ENCODE measurements around the gene BHLHA15.

BHLHA15 gene

GRCh38 chr7:98233219-98234070 lies 22.2 kb downstream of the BHLHA15 start:
- TF ChIP-seq TAF1 (IDR thresholded peaks at IDR 0.05; ENCODE audit: borderline replicate concordance, insufficient read depth, low read length), result no peak
- no peak for TF ChIP-seq FOXP2 (optimal IDR thresholded peaks at IDR 0.05; ENCODE audit: borderline replicate concordance, extremely low read depth, extremely low read length, insufficient read depth)
- no peak for TF ChIP-seq SIN3A (IDR thresholded peaks at IDR 0.05; ENCODE audit: borderline replicate concordance, insufficient read depth, low read length)
- TF ChIP-seq, protein P1, sequence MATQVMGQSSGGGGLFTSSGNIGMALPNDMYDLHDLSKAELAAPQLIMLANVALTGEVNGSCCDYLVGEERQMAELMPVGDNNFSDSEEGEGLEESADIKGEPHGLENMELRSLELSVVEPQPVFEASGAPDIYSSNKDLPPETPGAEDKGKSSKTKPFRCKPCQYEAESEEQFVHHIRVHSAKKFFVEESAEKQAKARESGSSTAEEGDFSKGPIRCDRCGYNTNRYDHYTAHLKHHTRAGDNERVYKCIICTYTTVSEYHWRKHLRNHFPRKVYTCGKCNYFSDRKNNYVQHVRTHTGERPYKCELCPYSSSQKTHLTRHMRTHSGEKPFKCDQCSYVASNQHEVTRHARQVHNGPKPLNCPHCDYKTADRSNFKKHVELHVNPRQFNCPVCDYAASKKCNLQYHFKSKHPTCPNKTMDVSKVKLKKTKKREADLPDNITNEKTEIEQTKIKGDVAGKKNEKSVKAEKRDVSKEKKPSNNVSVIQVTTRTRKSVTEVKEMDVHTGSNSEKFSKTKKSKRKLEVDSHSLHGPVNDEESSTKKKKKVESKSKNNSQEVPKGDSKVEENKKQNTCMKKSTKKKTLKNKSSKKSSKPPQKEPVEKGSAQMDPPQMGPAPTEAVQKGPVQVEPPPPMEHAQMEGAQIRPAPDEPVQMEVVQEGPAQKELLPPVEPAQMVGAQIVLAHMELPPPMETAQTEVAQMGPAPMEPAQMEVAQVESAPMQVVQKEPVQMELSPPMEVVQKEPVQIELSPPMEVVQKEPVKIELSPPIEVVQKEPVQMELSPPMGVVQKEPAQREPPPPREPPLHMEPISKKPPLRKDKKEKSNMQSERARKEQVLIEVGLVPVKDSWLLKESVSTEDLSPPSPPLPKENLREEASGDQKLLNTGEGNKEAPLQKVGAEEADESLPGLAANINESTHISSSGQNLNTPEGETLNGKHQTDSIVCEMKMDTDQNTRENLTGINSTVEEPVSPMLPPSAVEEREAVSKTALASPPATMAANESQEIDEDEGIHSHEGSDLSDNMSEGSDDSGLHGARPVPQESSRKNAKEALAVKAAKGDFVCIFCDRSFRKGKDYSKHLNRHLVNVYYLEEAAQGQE (IDR thresholded peaks at IDR 0.05; ENCODE audit: insufficient read depth in 1 of 2, low read depth in 2 of 2, low read length in 2 of 2), result no peak
- no peak for TF ChIP-seq POLR2AphosphoS5 (IDR thresholded peaks at IDR 0.05; ENCODE audit: low read depth, low read length)

- no peak for TF ChIP-seq TAF1 (IDR thresholded peaks at IDR 0.05; ENCODE audit: borderline replicate concordance, insufficient read depth, low read length)
- no peak for TF ChIP-seq SIN3A (IDR thresholded peaks at IDR 0.05; ENCODE audit: borderline replicate concordance, insufficient read depth, low read length)
Measured at GRCh38 chr7:98234429-98235147, 23.3 kb downstream of the BHLHA15 start.

DNA sequence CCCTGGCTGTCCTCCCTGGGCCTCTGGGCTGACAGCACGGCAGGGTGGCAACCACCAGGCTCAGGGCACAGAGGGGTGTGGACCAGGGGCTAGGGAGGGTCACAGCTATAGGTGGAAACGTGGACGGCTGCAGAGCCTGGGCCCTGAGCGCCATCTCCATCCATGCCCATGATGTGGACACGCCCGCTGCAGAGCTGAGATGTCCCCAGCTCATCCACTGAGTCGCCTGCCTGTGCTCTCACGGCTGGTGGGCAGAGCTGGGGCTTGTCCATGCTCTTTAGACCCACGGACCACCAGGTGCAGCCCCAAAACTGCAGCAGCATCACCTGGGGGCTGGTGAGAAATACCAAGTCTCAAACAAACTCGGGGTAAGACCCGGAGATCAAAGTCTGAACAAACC lies 24.7 kb downstream of the BHLHA15 start:
- no peak for TF ChIP-seq SIN3A (IDR thresholded peaks at IDR 0.05; ENCODE audit: borderline replicate concordance, insufficient read depth, low read length)
- TF ChIP-seq, protein P1 (IDR thresholded peaks at IDR 0.05; ENCODE audit: insufficient read depth in 1 of 2, low read depth in 2 of 2, low read length in 2 of 2), result no peak
- no peak for TF ChIP-seq POLR2AphosphoS5 (IDR thresholded peaks at IDR 0.05; ENCODE audit: low read depth, low read length)
- no peak for TF ChIP-seq TAF1 (IDR thresholded peaks at IDR 0.05; ENCODE audit: borderline replicate concordance, insufficient read depth, low read length)
- no peak for TF ChIP-seq FOXP2 (optimal IDR thresholded peaks at IDR 0.05; ENCODE audit: borderline replicate concordance, extremely low read depth, extremely low read length, insufficient read depth)

- TF ChIP-seq SIN3A (IDR thresholded peaks at IDR 0.05; ENCODE audit: borderline replicate concordance, insufficient read depth, low read length) (no peak), POLR2AphosphoS5 (IDR thresholded peaks at IDR 0.05; ENCODE audit: low read depth, low read length) (no peak), TAF1 (IDR thresholded peaks at IDR 0.05; ENCODE audit: borderline replicate concordance, insufficient read depth, low read length) (no peak), FOXP2 (optimal IDR thresholded peaks at IDR 0.05; ENCODE audit: borderline replicate concordance, extremely low read depth, extremely low read length, insufficient read depth) (no peak)
- TF ChIP-seq, protein P1 (IDR thresholded peaks at IDR 0.05; ENCODE audit: insufficient read depth in 1 of 2, low read depth in 2 of 2, low read length in 2 of 2), result no peak
Measured at GRCh38 chr7:98236355-98237185, 25.3 kb downstream of the BHLHA15 start.

- TF ChIP-seq POLR2AphosphoS5 (IDR thresholded peaks at IDR 0.05; ENCODE audit: low read depth, low read length), result no peak
- TF ChIP-seq, protein P1 (IDR thresholded peaks at IDR 0.05; ENCODE audit: insufficient read depth in 1 of 2, low read depth in 2 of 2, low read length in 2 of 2), result no peak
- no peak for TF ChIP-seq SIN3A (IDR thresholded peaks at IDR 0.05; ENCODE audit: borderline replicate concordance, insufficient read depth, low read length)
- no peak for TF ChIP-seq FOXP2 (optimal IDR thresholded peaks at IDR 0.05; ENCODE audit: borderline replicate concordance, extremely low read depth, extremely low read length, insufficient read depth)
- no peak for TF ChIP-seq TAF1 (IDR thresholded peaks at IDR 0.05; ENCODE audit: borderline replicate concordance, insufficient read depth, low read length)
Measured at GRCh38 chr7:98238076-98238475, 26.8 kb downstream of the BHLHA15 start.
